AG09309 (cell line): ENCODE results near the gene SSBP4.

Source experiments
- DNase-seq: peaks from one replicate; pipeline ENCODE4 v3.0.0-alpha.2; 2010; ENCODE audit warnings: low read depth
- H3K4me3 ChIP-seq: 2 replicates; pipeline ENCODE4 v1.5.1; 2011; ENCODE audit warnings: mild to moderate bottlenecking, low read depth, low read length, moderate library complexity; ENCODE audit not compliant: control insufficient read depth
- CTCF ChIP-seq: IDR thresholded peaks from 2 replicates; pipeline ENCODE4 v1.5.1; 2011; ENCODE audit warnings: mild to moderate bottlenecking, low read depth, low read length, inconsistent platforms; ENCODE audit not compliant: insufficient read depth, control insufficient read depth; ENCODE audit errors: missing control alignments

The SSBP4 gene

GRCh38 chr19:18442941-18443340 is 23.7 kb downstream of the SSBP4 start:
- DNase-seq: no peak
- no peak for TF ChIP-seq CTCF
- H3K4me3 ChIP-seq: no peak overlapping the region

- no peak for TF ChIP-seq CTCF
- DNase-seq: no peak
- H3K4me3 ChIP-seq: no peak overlapping the region
Measured at GRCh38 chr19:18443406-18443805, 24.2 kb downstream of the SSBP4 start.

GRCh38 chr19:18443831-18444230 is 24.6 kb downstream of the SSBP4 start:
- H3K4me3 ChIP-seq: no peak overlapping the region
- no peak for DNase-seq
- no peak for TF ChIP-seq CTCF

GRCh38 chr19:18444513-18444912 is 25.3 kb downstream of the SSBP4 start:
- H3K4me3 ChIP-seq: no peak overlapping the region
- no peak for TF ChIP-seq CTCF
- no peak for DNase-seq

- DNase-seq: no peak
- no peak for TF ChIP-seq CTCF
- no peak overlapping the region for H3K4me3 ChIP-seq
Measured at GRCh38 chr19:18445262-18445948, 26.2 kb downstream of the SSBP4 start.

GRCh38 chr19:18446145-18446810 is 27.1 kb downstream of the SSBP4 start:
- DNase-seq: no peak
- no peak for TF ChIP-seq CTCF
- no peak overlapping the region for H3K4me3 ChIP-seq
